Neural cell (in vitro differentiated cells): ENCODE measurements around the gene DHX30.

Experiments used
- EP300 ChIP-seq: fragments of 450-650 bp; conservative IDR thresholded peaks from 2 replicates; pipeline ENCODE4 v1.6.1; 2014; ENCODE audit warnings: antibody characterized with exemption, mild to moderate bottlenecking, moderate library complexity; ENCODE audit not compliant: poor library complexity, severe bottlenecking
- EZH2 ChIP-seq: fragments of 200-600, 300-800 bp; shearing (Covaris generic), sonication (generic); IDR thresholded peaks from 2 replicates; pipeline ENCODE4 v1.6.1; 2014; ENCODE audit warnings: antibody characterized with exemption, low read length, borderline replicate concordance, mild to moderate bottlenecking; ENCODE audit not compliant: insufficient read depth, poor library complexity, severe bottlenecking
- POLR2AphosphoS5 ChIP-seq: IDR thresholded peaks from 2 replicates; pipeline ENCODE4 v1.6.1; 2012
- RAD21 ChIP-seq: fragments of 450-650 bp; conservative IDR thresholded peaks from 2 replicates; pipeline ENCODE4 v1.6.1; 2014; ENCODE audit warnings: antibody characterized with exemption, mild to moderate bottlenecking, moderate library complexity
- TAF1 ChIP-seq: IDR thresholded peaks from 2 replicates; pipeline ENCODE4 v1.6.1; 2012; ENCODE audit warnings: low read depth
- TF ChIP-seq, protein P1 (sequence below): fragments of 450-650 bp; IDR thresholded peaks from 2 replicates; pipeline ENCODE4 v1.5.1; 2014; ENCODE audit warnings: antibody characterized with exemption, mild to moderate bottlenecking, moderate library complexity; ENCODE audit not compliant: poor library complexity, severe bottlenecking

- TF ChIP-seq TAF1: peak; percentile 24
- TF ChIP-seq, protein P1, sequence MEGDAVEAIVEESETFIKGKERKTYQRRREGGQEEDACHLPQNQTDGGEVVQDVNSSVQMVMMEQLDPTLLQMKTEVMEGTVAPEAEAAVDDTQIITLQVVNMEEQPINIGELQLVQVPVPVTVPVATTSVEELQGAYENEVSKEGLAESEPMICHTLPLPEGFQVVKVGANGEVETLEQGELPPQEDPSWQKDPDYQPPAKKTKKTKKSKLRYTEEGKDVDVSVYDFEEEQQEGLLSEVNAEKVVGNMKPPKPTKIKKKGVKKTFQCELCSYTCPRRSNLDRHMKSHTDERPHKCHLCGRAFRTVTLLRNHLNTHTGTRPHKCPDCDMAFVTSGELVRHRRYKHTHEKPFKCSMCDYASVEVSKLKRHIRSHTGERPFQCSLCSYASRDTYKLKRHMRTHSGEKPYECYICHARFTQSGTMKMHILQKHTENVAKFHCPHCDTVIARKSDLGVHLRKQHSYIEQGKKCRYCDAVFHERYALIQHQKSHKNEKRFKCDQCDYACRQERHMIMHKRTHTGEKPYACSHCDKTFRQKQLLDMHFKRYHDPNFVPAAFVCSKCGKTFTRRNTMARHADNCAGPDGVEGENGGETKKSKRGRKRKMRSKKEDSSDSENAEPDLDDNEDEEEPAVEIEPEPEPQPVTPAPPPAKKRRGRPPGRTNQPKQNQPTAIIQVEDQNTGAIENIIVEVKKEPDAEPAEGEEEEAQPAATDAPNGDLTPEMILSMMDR: no peak
- TF ChIP-seq EP300: peak; percentile 12
- TF ChIP-seq EZH2: no peak
- no peak for TF ChIP-seq POLR2AphosphoS5
- no peak for TF ChIP-seq RAD21
Observed at GRCh38 chr3:47890126-47890827, 87.3 kb downstream of the DHX30 start.
